ENCODE data around the gene GALNTL6.

GALNTL6 gene

GRCh38 chr4:172919269-172919668, 1106.1 kb downstream of the GALNTL6 start:
- ATAC-seq (ENCODE audit: low read depth) (no peak), DNase-seq (ENCODE audit: low spot score) (no peak)
- TF ChIP-seq, protein P1, sequence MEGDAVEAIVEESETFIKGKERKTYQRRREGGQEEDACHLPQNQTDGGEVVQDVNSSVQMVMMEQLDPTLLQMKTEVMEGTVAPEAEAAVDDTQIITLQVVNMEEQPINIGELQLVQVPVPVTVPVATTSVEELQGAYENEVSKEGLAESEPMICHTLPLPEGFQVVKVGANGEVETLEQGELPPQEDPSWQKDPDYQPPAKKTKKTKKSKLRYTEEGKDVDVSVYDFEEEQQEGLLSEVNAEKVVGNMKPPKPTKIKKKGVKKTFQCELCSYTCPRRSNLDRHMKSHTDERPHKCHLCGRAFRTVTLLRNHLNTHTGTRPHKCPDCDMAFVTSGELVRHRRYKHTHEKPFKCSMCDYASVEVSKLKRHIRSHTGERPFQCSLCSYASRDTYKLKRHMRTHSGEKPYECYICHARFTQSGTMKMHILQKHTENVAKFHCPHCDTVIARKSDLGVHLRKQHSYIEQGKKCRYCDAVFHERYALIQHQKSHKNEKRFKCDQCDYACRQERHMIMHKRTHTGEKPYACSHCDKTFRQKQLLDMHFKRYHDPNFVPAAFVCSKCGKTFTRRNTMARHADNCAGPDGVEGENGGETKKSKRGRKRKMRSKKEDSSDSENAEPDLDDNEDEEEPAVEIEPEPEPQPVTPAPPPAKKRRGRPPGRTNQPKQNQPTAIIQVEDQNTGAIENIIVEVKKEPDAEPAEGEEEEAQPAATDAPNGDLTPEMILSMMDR (IDR thresholded peaks at IDR 0.05; ENCODE audit: poor library complexity, severe bottlenecking), result no peak

GRCh38 chr4:172927096-172927814, 1114.1 kb downstream of the GALNTL6 start:
- ATAC-seq (ENCODE audit: low read depth), result no peak
- no peak overlapping the region for H3K4me3 ChIP-seq (ENCODE audit: severe bottlenecking)
- H3K27me3 ChIP-seq (ENCODE audit: insufficient read depth, poor library complexity, severe bottlenecking), result no peaks in the 10 kb centered on the region
- no peaks in the 10 kb centered on the region for H3K9me3 ChIP-seq (ENCODE audit: severe bottlenecking)
- H3K4me1 ChIP-seq (ENCODE audit: insufficient read depth, poor library complexity, severe bottlenecking), result no peaks in the 10 kb centered on the region
- no peaks in the 10 kb centered on the region for H3K36me3 ChIP-seq (ENCODE audit: low read depth)
- TF ChIP-seq, protein P1 (IDR thresholded peaks at IDR 0.05; ENCODE audit: poor library complexity, severe bottlenecking), result no peak
- no peak overlapping the region for H3K27ac ChIP-seq (ENCODE audit: poor library complexity, severe bottlenecking)
- DNase-seq (ENCODE audit: low spot score), result no peak

More at GRCh38 chr4:172919269-172919668, 1106.1 kb downstream of the GALNTL6 start:
- Histone ChIP-seq H3K9me3 (ENCODE audit: severe bottlenecking) (no peaks in the 10 kb centered on the region), H3K27me3 (ENCODE audit: insufficient read depth, poor library complexity, severe bottlenecking) (no peaks in the 10 kb centered on the region), H3K27ac (ENCODE audit: poor library complexity, severe bottlenecking) (no peak overlapping the region), H3K4me3 (ENCODE audit: severe bottlenecking) (no peak overlapping the region), H3K36me3 (ENCODE audit: low read depth) (no peaks in the 10 kb centered on the region), H3K4me1 (ENCODE audit: insufficient read depth, poor library complexity, severe bottlenecking) (no peaks in the 10 kb centered on the region)

GRCh38 chr4:172928347-172928746, 1115.1 kb downstream of the GALNTL6 start:
- Histone ChIP-seq H3K27ac (ENCODE audit: poor library complexity, severe bottlenecking) (no peak overlapping the region), H3K4me3 (ENCODE audit: severe bottlenecking) (no peak overlapping the region), H3K27me3 (ENCODE audit: insufficient read depth, poor library complexity, severe bottlenecking) (no peaks in the 10 kb centered on the region), H3K9me3 (ENCODE audit: severe bottlenecking) (no peaks in the 10 kb centered on the region), H3K36me3 (ENCODE audit: low read depth) (no peaks in the 10 kb centered on the region), H3K4me1 (ENCODE audit: insufficient read depth, poor library complexity, severe bottlenecking) (no peaks in the 10 kb centered on the region)
- TF ChIP-seq, protein P1 (IDR thresholded peaks at IDR 0.05; ENCODE audit: poor library complexity, severe bottlenecking), result no peak
- DNase-seq (ENCODE audit: low spot score) (no peak), ATAC-seq (ENCODE audit: low read depth) (no peak)

GRCh38 chr4:172938072-172938829, 1125.0 kb downstream of the GALNTL6 start:
- Histone ChIP-seq H3K4me3 (ENCODE audit: severe bottlenecking) (no peak overlapping the region), H3K27me3 (ENCODE audit: insufficient read depth, poor library complexity, severe bottlenecking) (no peaks in the 10 kb centered on the region), H3K4me1 (ENCODE audit: insufficient read depth, poor library complexity, severe bottlenecking) (no peaks in the 10 kb centered on the region), H3K27ac (ENCODE audit: poor library complexity, severe bottlenecking) (no peak overlapping the region), H3K36me3 (ENCODE audit: low read depth) (no peaks in the 10 kb centered on the region), H3K9me3 (ENCODE audit: severe bottlenecking) (no peaks in the 10 kb centered on the region)
- DNase-seq (ENCODE audit: low spot score), result no peak
- no peak for ATAC-seq (ENCODE audit: low read depth)
- TF ChIP-seq, protein P1 (IDR thresholded peaks at IDR 0.05; ENCODE audit: poor library complexity, severe bottlenecking), result no peak

Measured in RWPE2 (cell line).